Heart left ventricle (tissue), 16 donors: ENCODE measurements around the gene CLRN1. TPM values are rescaled to one million over a fixed set of nuclear protein-coding genes. Genes with fewer than 3 reads are reported as not detected.

Experiments used
- ATAC-seq, 4 donors: fragments of 200-7000 bp; cut with Tn5 transposase; one replicate each; pipeline ENCODE4 v1.9.1; 2020 to 2022; ENCODE audit warnings: moderate library complexity in 4 of 4, mild to moderate bottlenecking in 3 of 4, moderate number of reproducible peaks in 1 of 4
- DNase-seq, 5 donors: peaks; one replicate each; pipeline ENCODE4 v3.0.0-alpha.2; 2020
- H3K27ac ChIP-seq, 12 donors: fragments of 200-600 bp; sonication (generic) in 4 of 12; one replicate each; pipeline versions ENCODE4 v1.5.0 to v1.8.0; 2016 to 2022; ENCODE audit warnings: mild to moderate bottlenecking in 2 of 12
- H3K27me3 ChIP-seq, 9 donors: fragments of 200-600 bp; sonication (generic) in 2 of 9; one replicate each; pipeline versions ENCODE4 v1.5.1 to v1.8.0; 2016 to 2022; ENCODE audit warnings: mild to moderate bottlenecking in 3 of 9
- H3K36me3 ChIP-seq, 9 donors: fragments of 200-600 bp; sonication (generic) in 2 of 9; one replicate each; pipeline versions ENCODE4 v1.5.0 to v1.8.0; 2018 to 2022; ENCODE audit warnings: mild to moderate bottlenecking in 2 of 9
- H3K4me1 ChIP-seq, 12 donors: fragments of 200-600 bp; sonication (generic) in 4 of 12; one replicate each; pipeline versions ENCODE4 v1.5.0 to v1.8.0; 2016 to 2022; ENCODE audit warnings: mild to moderate bottlenecking in 3 of 12
- H3K4me3 ChIP-seq, 12 donors: fragments of 200-600 bp; sonication (generic) in 4 of 12; one replicate each; pipeline versions ENCODE4 v1.5.0 to v1.8.0; 2017 to 2022; ENCODE audit warnings: mild to moderate bottlenecking in 9 of 12, moderate library complexity in 4 of 12
- H3K9me3 ChIP-seq, 12 donors: fragments of 200-600 bp; sonication (generic) in 4 of 12; one replicate each; pipeline versions ENCODE4 v1.5.0 to v1.8.0; 2016 to 2022; ENCODE audit warnings: mild to moderate bottlenecking in 1 of 12
- POLR2A ChIP-seq, 2 donors: fragments of 450-650 bp; IDR thresholded peaks; one replicate each; pipeline ENCODE4 v1.6.1; 2017; ENCODE audit warnings: antibody characterized with exemption in 2 of 2, mild to moderate bottlenecking in 2 of 2, moderate library complexity in 2 of 2
- WGBS, 4 donors: extraction: QIAGEN DNeasy Blood & Tissue Kit in 2 of 4; methylation state at CpG; one replicate each; pipeline versions ENCODE4 v1.1.5 to v1.1.7; 2013 to 2018; 5-methylcytosine and 5-hydroxymethylcytosine counted together
- intact Hi-C, 10 donors: fragments of 100-400 bp; cut with DNase I; formaldehyde crosslinking; loops; one replicate each; pipeline versions ENCODE4 v1.11.1 to v1.14.2; 2022
- polyA plus RNA-seq, 2 donors: library from polyadenylated mRNA; stranded (reverse); fragments of 200-250 nt; gene quantifications; one replicate each; pipeline ENCODE4 v1.2.3, GENCODE V29; 2013
- total RNA-seq, 9 donors: library from RNA; depleted of rRNA in 2 of 9; stranded (reverse); fragments of >200 nt in 2 of 9; fragmentation: NEBNext Ultra II Directional in 3 of 9; extraction: Animal tissue kit (Norgen Biotek cat#: 25700) in 3 of 9; gene quantifications; one replicate each; pipeline versions ENCODE4 v1.1.0 to v1.2.4, GENCODE V29; 2016 to 2023
- TF ChIP-seq, protein P1 (sequence below), 12 donors: fragments of 200-600 bp; sonication (generic) in 4 of 12; IDR thresholded peaks; one replicate each; pipeline versions ENCODE4 v1.5.0 to v1.8.0; 2018 to 2022; ENCODE audit warnings: antibody characterized with exemption in 12 of 12, mild to moderate bottlenecking in 5 of 12
- donor health status: ischemic (EF 13 %, LVEDD 7.1; RV severe dilation, severe dysfunction).
- donor health status: healthy with polysubstance abuse.
- donor health status: DM: no; HTN: yes; CAD: no.
- donor health status: DM: no; HTN: no; CAD: no.
- donor health status: ischemic (EF 25% LVEDD 6.9; RV normal size, moderate dysfunction).
- donor health status: ischemic (EF 25% LVEDD 5.7; RV mildly dilated, moderate dysfunction).
- donor health status: healthy.
- donor health status: DM: yes; HTN: yes; CAD: no.
- donor health status: ischemic (EF 35%, LVEDD 5.7; RV mildly dilated, moderate dysfunction).
- donor health status: nonischemic (EF 11% LVEDD 7.7; RV severe dilation, severe dysfunction).
- donor health status: DM: yes; HTN: yes; CAD: no.
- donor health status: PGD.
- donor health status: ischemic (EF 29% LVEDD 5.4; RV normal size, mild dysfunction).
- donor health status: nonischemic (EF 23%, LVEDD 6.1; RV moderate dilation, normal function).

Gene CLRN1
- total and polyA plus RNA-seq, 11 donors = not detected

DNA sequence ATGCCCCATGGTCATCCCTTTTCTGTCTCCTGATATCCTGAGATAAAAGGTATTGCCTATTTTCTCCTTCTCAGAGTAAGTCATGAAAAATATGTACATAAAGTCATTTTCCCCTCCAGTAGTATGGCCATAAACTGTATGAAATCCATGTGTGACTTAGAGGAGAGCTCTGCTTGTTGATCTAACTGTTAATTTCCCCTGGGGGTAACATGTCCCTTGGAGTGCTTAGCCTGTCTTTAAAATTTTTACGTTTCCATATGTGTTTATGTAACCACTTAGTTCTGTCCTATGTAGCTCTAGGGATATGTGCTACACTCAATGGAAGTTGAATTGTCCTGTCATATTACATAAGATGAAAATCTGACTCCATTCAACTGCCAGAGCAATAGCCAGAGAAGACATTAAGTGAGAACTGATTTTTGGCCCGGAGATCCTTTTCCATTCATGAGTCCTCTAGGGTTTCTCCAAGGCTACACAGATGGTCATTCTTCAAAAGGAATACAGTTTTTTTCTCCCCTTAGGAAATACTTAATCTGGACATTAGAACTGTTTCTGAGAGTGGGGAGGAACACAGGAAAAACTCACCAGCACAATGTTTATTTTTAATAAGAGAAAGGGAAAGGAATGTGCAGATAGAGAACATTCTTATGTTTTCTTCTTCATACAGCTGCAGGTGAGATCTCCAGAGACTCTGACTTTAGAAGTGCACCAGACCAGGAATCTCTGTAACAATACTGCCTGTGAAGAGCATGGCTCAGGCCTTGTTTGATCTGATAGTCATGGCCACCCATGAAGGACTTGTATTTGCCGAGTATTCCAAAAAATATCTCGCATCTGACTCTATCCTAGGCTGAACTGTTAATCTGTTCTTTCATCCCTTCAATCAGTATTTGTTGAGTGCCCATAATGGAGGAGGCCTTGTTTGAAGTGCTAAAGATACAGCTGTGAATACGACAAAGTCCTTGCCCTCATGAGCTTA lies 29.8 kb upstream of the CLRN1 start:
- no peaks in the 10 kb centered on the region for H3K4me1 ChIP-seq
- no peaks in the 10 kb centered on the region for H3K27me3 ChIP-seq
- DNase-seq = no peak
- ATAC-seq = no peak
- H3K36me3 ChIP-seq = no peaks in the 10 kb centered on the region
- WGBS, 4 donors = 66 to 78% (median 72%) methylated on average over 5 of the region's 5 CpGs
- TF ChIP-seq, protein P1, sequence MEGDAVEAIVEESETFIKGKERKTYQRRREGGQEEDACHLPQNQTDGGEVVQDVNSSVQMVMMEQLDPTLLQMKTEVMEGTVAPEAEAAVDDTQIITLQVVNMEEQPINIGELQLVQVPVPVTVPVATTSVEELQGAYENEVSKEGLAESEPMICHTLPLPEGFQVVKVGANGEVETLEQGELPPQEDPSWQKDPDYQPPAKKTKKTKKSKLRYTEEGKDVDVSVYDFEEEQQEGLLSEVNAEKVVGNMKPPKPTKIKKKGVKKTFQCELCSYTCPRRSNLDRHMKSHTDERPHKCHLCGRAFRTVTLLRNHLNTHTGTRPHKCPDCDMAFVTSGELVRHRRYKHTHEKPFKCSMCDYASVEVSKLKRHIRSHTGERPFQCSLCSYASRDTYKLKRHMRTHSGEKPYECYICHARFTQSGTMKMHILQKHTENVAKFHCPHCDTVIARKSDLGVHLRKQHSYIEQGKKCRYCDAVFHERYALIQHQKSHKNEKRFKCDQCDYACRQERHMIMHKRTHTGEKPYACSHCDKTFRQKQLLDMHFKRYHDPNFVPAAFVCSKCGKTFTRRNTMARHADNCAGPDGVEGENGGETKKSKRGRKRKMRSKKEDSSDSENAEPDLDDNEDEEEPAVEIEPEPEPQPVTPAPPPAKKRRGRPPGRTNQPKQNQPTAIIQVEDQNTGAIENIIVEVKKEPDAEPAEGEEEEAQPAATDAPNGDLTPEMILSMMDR (IDR thresholded peaks at IDR 0.05) = no peak
- no peak for TF ChIP-seq POLR2A (IDR thresholded peaks at IDR 0.05)
- intact Hi-C loops = no loop called here
- H3K27ac ChIP-seq = no peak overlapping the region
- peaks cover 0 to 6% (median 0%) of the 10 kb centered on the region in 12 donors for H3K9me3 ChIP-seq
- no peak overlapping the region for H3K4me3 ChIP-seq

DNA sequence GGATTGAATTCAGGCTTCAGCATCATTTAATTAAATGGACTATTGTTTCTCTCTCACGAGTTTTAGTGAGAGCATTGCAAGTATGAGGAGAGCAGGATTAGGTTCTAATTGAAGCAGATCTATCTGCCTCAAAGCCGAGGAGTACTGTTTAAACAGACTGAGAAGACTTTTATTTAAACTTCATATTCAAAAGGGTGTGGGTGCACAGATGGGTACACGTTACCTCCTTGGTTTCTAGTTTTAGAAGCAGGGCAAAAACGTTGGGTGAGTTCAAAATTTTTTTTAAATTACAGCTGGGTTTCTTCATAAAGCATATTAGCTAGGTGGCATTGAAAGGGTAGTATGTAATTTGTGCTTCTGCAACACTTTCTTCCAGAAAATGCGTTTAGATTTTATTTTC lies 26.5 kb upstream of the CLRN1 start:
- peaks cover 0 to 9% (median 0%) of the 10 kb centered on the region in 12 donors for H3K9me3 ChIP-seq
- DNase-seq (no peak), ATAC-seq (no peak)
- no peak for TF ChIP-seq POLR2A (IDR thresholded peaks at IDR 0.05)
- TF ChIP-seq, protein P1 (IDR thresholded peaks at IDR 0.05) = no peak
- H3K4me1 ChIP-seq = no peaks in the 10 kb centered on the region
- no peaks in the 10 kb centered on the region for H3K36me3 ChIP-seq
- intact Hi-C loops = no loop called here
- 60 to 68% (median 67%) methylated on average over 5 of the region's 5 CpGs for WGBS, 4 donors
- H3K27me3 ChIP-seq = no peaks in the 10 kb centered on the region
- H3K27ac ChIP-seq = no peak overlapping the region
- no peak overlapping the region for H3K4me3 ChIP-seq

DNA sequence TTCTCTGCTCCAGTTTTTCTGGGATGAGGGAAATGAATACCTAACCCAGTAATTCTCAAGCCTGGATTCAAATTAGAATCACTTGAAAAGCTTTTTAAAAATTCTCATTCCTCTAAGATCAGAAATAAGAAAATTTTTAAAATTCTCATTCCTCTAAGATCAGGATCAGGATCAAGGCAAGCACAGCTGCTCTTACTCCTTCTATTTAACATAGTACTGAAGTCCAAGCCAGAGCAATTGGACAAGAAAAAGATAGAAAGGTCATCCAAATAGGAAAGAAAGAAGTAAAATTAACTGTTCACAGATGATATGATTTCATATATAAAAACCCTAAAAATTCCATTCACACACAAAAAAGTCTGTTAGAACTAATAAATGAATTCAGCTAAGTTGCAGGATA lies 24.2 kb upstream of the CLRN1 start:
- no peak for ATAC-seq
- intact Hi-C loops = no loop called here

DNA sequence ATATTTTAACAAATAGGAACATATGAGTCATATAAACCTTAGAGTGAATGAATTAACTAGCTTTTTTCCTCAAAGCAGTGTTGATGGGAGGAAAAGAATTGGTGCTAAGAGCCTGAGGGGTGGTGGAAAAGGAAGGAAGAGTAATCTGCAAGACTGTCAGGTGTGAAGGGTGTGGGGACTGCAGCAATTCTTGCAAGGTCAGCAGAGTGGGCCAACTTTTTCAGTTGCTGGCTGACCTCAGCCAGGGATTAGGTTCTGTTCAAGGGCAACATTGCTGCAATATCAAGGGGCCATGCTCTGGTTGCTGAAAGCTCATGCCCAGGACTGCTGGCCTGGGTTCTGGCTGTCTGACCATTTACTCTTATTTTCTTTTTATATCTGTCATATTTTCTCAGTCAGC lies 23.0 kb upstream of the CLRN1 start:
- peaks cover 0 to 13% (median 0%) of the 10 kb centered on the region in 12 donors for H3K9me3 ChIP-seq
- H3K4me1 ChIP-seq = no peaks in the 10 kb centered on the region
- DNase-seq (no peak), ATAC-seq (no peak)
- H3K36me3 ChIP-seq = no peaks in the 10 kb centered on the region
- TF ChIP-seq, protein P1 (IDR thresholded peaks at IDR 0.05) = no peak
- no peak for TF ChIP-seq POLR2A (IDR thresholded peaks at IDR 0.05)
- H3K4me3 ChIP-seq = no peak overlapping the region
- peaks cover 0 to 5% (median 0%) of the 10 kb centered on the region in 9 donors for H3K27me3 ChIP-seq
- intact Hi-C loops = no loop called here
- H3K27ac ChIP-seq = no peak overlapping the region

More for the DNA sequence above, 24.2 kb upstream of the CLRN1 start:
- Histone ChIP-seq H3K27ac (no peak overlapping the region), H3K9me3 (peaks cover 0 to 13% (median 0%) of the 10 kb centered on the region in 12 donors), H3K4me3 (no peak overlapping the region), H3K36me3 (no peaks in the 10 kb centered on the region), H3K27me3 (peaks cover 0 to 4% (median 0%) of the 10 kb centered on the region in 9 donors), H3K4me1 (no peaks in the 10 kb centered on the region)
- TF ChIP-seq POLR2A (IDR thresholded peaks at IDR 0.05) = no peak
- TF ChIP-seq, protein P1 (IDR thresholded peaks at IDR 0.05) = no peak
- DNase-seq = no peak
